NT2/D1 (cell line): ENCODE data around the gene CDK5R1.

Experiments used
- DNase-seq: peaks from one replicate; pipeline ENCODE4 v3.0.0-alpha.2; 2011; ENCODE audit warnings: low read depth, low spot score
- H3K27me3 ChIP-seq: 2 replicates; pipeline ENCODE4 v1.6.0; 2011; ENCODE audit warnings: mild to moderate bottlenecking; ENCODE audit not compliant: insufficient read length, insufficient read depth
- H3K36me3 ChIP-seq: 2 replicates; pipeline ENCODE4 v1.6.1; 2011; ENCODE audit warnings: mild to moderate bottlenecking, low read length, mixed read lengths; ENCODE audit not compliant: insufficient read depth, insufficient read length
- H3K4me1 ChIP-seq: 2 replicates; pipeline ENCODE4 v1.5.1; 2011; ENCODE audit not compliant: insufficient read depth, insufficient read length
- H3K4me3 ChIP-seq: 2 replicates; pipeline ENCODE4 v1.5.1; 2011; ENCODE audit warnings: low read depth; ENCODE audit not compliant: insufficient read length
- H3K9ac ChIP-seq: 2 replicates; pipeline ENCODE4 v1.6.0; 2011; ENCODE audit warnings: low read depth; ENCODE audit not compliant: insufficient read length
- H3K9me3 ChIP-seq: 2 replicates; pipeline ENCODE4 v1.5.1; 2011; ENCODE audit warnings: mild to moderate bottlenecking, low read length; ENCODE audit not compliant: insufficient read depth
- SUZ12 ChIP-seq: IDR thresholded peaks from 2 replicates; pipeline ENCODE4 v1.6.1; 2011; ENCODE audit not compliant: insufficient read length, insufficient read depth; ENCODE audit errors: extremely low read depth
- YY1 ChIP-seq: IDR thresholded peaks from 2 replicates; pipeline ENCODE4 v1.6.1; 2011; ENCODE audit not compliant: insufficient read length, insufficient read depth
- ZNF274 ChIP-seq: IDR thresholded peaks from 2 replicates; pipeline ENCODE4 v1.6.1; 2011; ENCODE audit warnings: mild to moderate bottlenecking, low read depth, low read length

Gene CDK5R1

DNA sequence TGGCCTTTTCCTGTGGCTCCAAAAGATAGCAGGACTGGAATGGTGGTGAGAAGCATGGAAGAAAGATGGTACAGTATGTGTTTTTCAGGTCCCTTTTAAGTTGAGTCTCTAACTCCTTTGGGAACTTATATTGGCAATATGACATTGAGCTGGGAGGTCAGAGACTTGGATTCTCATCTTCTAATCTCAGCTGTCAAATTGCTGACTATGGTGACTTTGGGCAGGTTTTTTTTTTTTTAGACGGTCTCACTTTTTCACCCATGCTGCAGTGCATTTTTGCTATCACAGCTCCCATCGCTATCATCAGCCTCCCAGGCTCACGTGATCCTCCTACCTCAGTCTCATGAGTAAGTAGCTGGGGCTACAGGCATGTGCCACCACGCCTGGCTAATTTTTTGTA, 15.1 kb upstream of the CDK5R1 start:
- H3K36me3 ChIP-seq: peaks cover 88% of the 10 kb centered on the region
- H3K9me3 ChIP-seq: no peaks in the 10 kb centered on the region
- H3K4me1 ChIP-seq: no peaks in the 10 kb centered on the region
- H3K4me3 ChIP-seq: no peak overlapping the region
- TF ChIP-seq YY1 (no peak), SUZ12 (no peak), ZNF274 (no peak)
- H3K27me3 ChIP-seq: no peaks in the 10 kb centered on the region
- DNase-seq: no peak
- H3K9ac ChIP-seq: no peak overlapping the region

DNA sequence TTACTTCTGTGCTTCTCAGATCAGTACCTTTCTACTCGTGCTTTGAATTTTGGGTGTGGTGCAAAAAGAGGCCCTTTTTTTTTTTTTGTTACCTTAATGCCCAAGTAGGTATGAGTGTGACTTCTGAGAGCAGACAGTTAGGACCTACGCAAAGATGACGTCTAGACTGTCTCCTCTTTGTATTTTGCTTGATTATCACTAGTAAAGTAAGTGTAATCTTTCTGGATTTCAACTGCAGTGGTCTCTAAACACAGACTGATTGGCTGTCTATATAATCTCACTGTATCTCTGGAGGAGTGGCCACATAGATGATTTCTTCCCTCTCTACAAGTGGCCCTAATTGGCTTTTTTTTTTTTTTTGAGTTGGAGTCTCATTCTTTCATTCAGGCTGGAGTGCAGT, 11.5 kb upstream of the CDK5R1 start:
- H3K4me3 ChIP-seq: no peak overlapping the region
- no peaks in the 10 kb centered on the region for H3K9me3 ChIP-seq
- DNase-seq: no peak
- no peak overlapping the region for H3K9ac ChIP-seq
- peaks cover 91% of the 10 kb centered on the region for H3K36me3 ChIP-seq
- H3K4me1 ChIP-seq: no peaks in the 10 kb centered on the region
- no peaks in the 10 kb centered on the region for H3K27me3 ChIP-seq
- TF ChIP-seq ZNF274 (no peak), SUZ12 (no peak)

DNA sequence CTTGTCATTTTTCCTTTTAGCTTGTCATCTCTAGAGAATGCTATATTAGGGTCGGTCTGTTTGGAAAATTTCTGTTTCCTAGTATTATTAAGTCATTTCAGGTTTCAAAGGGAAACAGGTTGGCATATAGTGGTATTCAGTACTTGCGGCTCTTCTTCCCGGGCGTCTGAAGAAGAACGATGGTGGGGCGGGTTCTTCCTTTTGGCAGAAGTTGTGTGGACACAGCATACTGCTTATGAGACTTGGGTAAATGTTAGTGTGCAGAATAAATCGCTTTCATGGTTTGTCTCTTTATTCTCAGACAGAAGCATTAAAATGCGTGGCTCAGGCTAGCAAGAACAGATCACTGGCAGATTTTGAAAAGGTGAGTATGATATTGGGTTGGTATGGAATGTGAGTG, 9.6 kb upstream of the CDK5R1 start:
- Histone ChIP-seq H3K36me3 (peaks cover 91% of the 10 kb centered on the region), H3K27me3 (no peaks in the 10 kb centered on the region), H3K4me1 (no peaks in the 10 kb centered on the region), H3K4me3 (no peak overlapping the region), H3K9me3 (no peaks in the 10 kb centered on the region), H3K9ac (no peak overlapping the region)
- no peak for TF ChIP-seq SUZ12
- DNase-seq: no peak

DNA sequence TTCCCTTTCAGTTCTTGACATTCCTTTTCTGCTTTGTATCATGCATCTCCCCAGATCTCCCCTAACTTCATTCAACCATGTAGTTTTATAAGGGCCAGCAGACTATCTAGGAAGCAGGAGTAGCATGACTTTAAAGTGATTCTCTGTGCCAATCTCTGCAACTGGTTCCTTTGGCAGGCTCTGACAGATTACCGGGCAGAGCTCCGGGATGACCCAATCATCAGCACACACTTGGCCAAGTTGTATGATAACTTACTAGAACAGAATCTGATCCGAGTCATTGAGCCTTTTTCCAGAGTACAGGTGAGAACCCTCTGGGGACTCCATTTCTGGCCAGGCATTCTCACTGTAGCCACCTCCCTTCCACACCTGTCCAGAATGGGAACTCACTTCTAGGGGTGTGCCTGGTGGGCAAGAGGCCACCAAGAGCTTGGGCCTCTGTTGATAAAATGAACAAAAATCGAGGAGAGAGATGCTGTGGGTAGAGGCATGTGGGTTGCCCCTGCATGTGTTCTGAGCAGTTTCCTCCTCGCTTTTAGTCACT, 7.6 kb upstream of the CDK5R1 start:
- H3K9me3 ChIP-seq: no peaks in the 10 kb centered on the region
- TF ChIP-seq ZNF274 (no peak), YY1 (no peak), SUZ12 (no peak)
- peaks cover 86% of the 10 kb centered on the region for H3K36me3 ChIP-seq
- H3K4me3 ChIP-seq: no peak overlapping the region
- peaks cover 6% of the 10 kb centered on the region for H3K4me1 ChIP-seq
- H3K27me3 ChIP-seq: no peaks in the 10 kb centered on the region
- H3K9ac ChIP-seq: no peak overlapping the region
- DNase-seq: no peak

DNA sequence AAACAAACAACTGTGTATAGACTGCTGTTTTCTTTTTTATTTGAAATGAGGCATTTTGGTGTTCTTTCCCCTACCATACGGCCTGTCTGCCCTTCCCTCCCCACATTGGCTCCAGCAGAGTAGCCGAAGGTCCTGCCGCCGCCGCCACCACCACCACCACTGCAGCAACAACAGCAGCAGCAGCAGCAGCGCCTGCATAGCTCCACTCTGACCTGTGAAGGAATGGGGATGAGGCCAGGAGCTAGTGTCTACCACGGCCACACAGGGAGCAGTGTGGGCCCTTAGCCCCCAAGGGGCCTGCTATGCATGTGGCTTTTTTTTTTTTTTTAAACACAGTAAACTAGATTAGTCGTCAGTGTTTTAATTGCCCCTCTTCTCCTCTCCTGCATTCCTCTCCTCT, 5.6 kb upstream of the CDK5R1 start:
- no peaks in the 10 kb centered on the region for H3K9me3 ChIP-seq
- no peaks in the 10 kb centered on the region for H3K27me3 ChIP-seq
- TF ChIP-seq ZNF274 (no peak), YY1 (no peak), SUZ12 (no peak)
- no peak overlapping the region for H3K4me3 ChIP-seq
- H3K9ac ChIP-seq: no peak overlapping the region
- no peak for DNase-seq
- peaks cover 8% of the 10 kb centered on the region for H3K4me1 ChIP-seq
- peaks cover 65% of the 10 kb centered on the region for H3K36me3 ChIP-seq

DNA sequence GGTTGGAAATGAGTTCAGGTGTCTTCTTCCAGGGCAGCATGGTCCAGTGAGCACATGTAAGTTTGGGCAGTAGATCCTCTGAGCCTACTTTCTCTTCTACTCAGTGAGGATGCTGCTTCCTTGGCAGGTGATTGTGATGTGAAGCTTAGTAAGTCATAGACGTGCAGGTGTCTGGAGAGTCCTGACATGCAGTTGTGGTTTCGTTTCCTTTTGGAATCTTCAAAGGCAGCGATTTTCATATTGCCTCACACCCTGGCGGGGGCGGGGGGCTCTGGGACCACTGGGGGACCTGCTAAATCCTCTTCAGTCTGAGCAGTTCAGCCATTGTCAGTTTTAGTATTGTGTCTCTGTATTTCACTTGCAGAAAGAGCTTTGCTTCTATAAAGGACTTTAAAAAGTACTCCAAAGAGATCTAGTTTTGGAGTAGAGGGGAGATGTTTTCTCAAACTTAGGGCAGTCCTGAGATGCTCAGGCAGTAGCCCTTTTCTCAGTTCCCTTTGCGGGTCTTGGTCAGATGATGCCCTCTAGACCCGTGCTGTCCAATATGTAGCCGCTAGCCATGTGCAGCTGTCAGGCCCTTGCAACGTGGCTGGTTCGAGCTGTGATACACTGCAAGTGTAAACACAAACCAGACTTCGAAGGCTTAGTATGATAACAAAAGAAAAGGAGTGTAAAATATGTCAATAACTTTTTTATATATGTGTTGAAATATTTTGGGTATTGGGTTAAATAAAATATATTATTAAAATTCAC, 4.0 kb upstream of the CDK5R1 start:
- no peaks in the 10 kb centered on the region for H3K27me3 ChIP-seq
- H3K4me3 ChIP-seq: no peak overlapping the region
- DNase-seq: no peak
- no peaks in the 10 kb centered on the region for H3K9me3 ChIP-seq
- H3K4me1 ChIP-seq: peaks cover 8% of the 10 kb centered on the region
- H3K9ac ChIP-seq: no peak overlapping the region
- TF ChIP-seq YY1: no peak
- no peak for TF ChIP-seq ZNF274
- no peak for TF ChIP-seq SUZ12
- peaks cover 51% of the 10 kb centered on the region for H3K36me3 ChIP-seq

DNA sequence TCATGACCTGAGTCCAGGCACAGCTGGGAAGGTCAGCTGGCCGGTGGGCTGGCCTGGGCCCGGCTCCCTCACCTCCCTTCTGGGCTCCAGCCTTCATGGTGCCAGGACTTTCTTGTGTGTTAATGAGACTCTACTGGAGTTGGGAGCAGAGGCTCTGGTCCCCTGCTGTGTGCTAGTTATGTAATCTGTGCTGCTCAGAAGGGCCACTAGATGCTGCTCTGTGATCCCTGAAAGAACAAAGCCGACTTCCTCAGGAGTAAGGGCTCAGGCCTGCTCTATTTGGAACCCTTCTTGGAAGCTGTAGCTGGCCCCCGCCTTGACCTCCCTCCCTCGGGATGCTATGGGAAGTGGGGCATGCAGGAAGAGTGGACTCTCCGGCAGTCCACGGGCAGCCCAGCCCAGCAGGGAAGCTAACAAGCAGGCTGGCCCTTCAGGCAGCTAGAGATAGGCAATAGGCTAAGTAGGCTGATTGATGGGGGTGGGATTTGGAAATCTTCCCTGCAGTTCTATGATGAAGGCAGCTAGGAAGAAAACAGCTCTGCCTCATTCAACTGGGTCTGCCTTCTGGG, 3.3 kb upstream of the CDK5R1 start:
- no peaks in the 10 kb centered on the region for H3K9me3 ChIP-seq
- no peak overlapping the region for H3K4me3 ChIP-seq
- peak; percentile 66 for DNase-seq
- peaks cover 51% of the 10 kb centered on the region for H3K36me3 ChIP-seq
- TF ChIP-seq ZNF274 (no peak), SUZ12 (no peak), YY1 (no peak)
- H3K9ac ChIP-seq: no peak overlapping the region
- H3K4me1 ChIP-seq: peaks cover 13% of the 10 kb centered on the region
- H3K27me3 ChIP-seq: no peaks in the 10 kb centered on the region
